Activated gamma-delta T cell (primary cell): ENCODE data around the gene ANKRD13B.
"Not testable (repeated sequence)": the region's sequence is repeated elsewhere in the genome, so short reads cannot be mapped to it uniquely, and the experiment has no call there.

Experiments used
- DNase-seq: peaks from one replicate; lab custom pipeline; 2025; lab: John Stamatoyannopoulos, UW

ANKRD13B gene

GRCh38 chr17:29642171-29642611 is 49.3 kb downstream of the ANKRD13B start:
- no peak for DNase-seq

- no peak for DNase-seq
Observed at GRCh38 chr17:29643817-29644160, 50.9 kb downstream of the ANKRD13B start.

DNA sequence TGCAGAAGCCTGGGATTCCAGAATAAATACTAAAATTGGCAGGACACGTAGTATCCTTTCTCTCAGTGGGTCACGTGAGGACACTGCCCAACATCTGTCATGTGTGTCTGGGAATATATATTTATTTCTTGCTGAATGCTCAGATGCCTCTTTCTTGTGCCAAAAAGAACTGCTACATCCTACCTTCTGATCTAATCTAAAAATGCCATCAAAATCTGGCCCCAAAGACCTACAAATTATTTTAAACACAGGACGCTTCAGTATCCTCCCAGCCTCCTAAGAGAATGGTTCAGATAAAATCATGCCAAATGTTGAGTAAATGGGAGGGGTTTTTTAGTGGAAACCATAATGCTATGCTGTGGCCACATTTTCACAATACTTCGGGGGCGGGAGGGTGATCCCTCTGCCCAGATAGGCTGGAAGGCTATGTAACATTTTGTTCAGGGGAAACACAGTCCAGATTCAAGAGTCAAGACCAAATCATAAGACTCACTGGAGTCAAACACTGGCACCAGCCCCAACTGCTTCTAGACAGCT is 52.7 kb downstream of the ANKRD13B start:
- no peak for DNase-seq

DNA sequence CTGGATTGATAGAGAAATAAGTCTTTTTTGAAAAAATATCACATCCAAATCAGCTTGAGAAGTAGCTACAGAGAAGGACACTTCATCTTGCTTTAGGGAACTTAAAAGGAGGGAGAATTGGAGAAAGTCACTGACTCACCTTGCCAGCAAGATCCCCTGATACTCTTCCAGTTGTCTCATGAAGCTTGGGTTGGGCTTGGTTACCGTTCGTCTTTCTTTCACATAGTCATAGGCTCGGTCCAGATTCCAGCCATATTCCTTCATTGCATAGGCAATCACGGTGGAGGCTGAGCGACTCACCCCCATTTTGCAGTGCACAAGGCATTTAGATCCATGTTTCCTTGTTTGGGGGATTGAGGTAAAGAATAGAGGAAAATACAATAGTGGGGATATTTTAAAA is 55.1 kb downstream of the ANKRD13B start:
- DNase-seq, result no peak

DNA sequence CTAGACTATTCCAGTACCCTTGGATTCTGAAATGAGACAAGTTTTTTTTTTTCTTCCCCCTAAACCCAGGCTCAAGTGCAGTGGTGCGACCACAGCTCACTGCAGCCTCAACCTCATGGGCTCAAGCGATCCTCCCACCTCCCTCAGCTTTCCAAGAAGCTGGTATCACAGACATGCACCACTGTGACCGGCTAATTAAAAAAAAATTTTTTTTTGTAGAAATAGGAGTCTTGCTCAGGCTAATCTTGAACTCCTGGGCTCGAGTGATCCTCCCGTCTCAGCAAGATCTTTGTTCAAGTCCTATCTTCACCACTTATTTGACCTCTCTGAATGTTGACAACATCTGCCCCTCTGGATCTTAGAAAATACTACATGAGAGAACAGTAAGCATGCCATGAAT is 56.4 kb downstream of the ANKRD13B start:
- DNase-seq, result no peak

GRCh38 chr17:29650396-29650795 is 57.5 kb downstream of the ANKRD13B start:
- DNase-seq, result no peak

DNA sequence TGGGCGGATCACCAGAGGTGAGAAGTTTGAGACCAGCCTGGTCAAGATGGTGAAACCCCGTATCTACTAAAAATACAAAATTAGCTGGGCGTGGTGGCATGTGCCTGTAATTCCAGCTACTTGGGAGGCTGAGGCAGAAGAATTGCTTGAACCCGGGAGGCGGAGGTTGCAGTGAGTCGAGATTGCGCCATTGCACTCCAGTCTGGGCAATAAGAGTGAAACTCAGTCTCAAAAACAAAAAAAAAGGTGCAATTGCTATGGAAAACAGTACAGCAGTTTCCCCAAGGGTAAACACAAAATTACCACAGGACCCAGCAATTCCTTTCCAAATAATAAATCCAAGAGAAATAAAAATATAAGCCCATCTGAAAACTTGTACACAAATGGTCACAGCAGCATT is 59.0 kb downstream of the ANKRD13B start:
- DNase-seq, result not testable (repeated sequence)

- no peak for DNase-seq
Observed at GRCh38 chr17:29652976-29653375, 60.0 kb downstream of the ANKRD13B start.

DNA sequence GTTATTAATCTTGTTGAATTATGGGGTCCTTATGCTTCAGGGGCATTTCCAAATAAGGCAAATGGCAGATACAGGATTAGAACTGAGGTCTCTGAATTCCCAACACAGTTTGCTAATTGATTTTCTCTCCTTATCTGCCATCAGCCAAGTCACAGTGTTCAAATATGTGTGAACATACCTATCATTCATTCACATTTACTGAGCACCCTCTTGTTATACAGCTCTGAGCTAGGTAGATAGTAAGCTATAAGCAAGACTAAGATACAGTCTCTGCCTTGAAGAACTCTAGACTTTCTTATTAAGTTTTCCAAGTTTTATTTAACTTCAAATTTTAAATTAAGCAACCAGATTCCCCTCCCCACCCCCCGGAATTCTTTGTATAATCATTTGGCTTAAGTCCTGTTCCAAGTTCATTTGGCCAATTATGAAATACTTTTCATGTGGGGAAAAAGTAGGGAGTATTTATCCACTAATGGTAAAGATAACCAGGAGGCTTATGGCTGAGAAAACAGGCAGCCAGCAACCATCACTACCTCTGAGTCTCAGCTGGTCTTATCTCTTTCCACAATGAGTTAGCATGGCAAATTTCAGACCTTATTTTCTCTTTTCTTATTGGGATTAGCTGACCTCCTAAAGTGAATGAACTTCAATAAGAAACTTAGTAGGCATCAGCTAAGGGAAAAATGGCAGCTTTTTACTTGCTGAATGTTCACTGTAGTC is 61.2 kb downstream of the ANKRD13B start:
- DNase-seq, result no peak

DNA sequence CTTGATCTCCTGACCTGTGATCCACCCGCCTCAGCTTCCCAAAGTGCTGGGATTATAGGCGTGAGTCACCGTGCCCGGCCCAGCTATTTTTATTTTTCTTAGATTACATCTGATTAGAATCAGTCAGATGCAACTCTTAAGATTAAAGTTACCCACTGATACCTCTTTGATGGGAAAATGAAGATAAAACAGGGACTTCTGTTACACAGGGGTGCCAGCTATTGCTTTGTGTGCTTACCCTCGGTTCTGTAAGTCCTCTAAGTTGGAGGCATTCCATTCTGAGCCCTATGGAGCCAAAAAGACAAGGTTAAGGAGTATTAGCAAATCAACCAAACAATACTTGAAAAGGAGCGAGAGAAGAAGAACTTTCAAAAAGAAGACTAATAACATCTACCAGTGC is 62.4 kb downstream of the ANKRD13B start:
- no peak for DNase-seq

- DNase-seq, result no peak
Observed at GRCh38 chr17:29659155-29659554, 66.2 kb downstream of the ANKRD13B start.

DNA sequence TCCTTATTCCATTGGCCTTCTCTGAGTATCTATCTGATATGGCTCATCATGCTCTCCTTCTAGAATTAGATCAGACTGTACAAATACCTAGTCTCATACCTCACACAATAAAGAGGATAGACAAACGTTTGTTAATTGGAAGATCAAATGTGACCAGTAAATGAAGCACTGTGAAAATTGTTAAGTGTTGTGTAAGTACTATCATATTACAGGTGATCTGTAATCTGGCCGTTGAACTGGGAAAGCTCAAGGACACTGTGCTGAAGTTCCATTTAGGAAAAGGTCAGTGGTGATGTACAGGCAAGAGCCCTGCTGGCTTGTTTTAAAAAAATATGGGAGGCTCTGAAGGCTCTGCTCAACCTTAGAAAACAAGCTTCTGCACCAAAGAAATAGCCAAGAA is 68.3 kb downstream of the ANKRD13B start:
- no peak for DNase-seq

DNA sequence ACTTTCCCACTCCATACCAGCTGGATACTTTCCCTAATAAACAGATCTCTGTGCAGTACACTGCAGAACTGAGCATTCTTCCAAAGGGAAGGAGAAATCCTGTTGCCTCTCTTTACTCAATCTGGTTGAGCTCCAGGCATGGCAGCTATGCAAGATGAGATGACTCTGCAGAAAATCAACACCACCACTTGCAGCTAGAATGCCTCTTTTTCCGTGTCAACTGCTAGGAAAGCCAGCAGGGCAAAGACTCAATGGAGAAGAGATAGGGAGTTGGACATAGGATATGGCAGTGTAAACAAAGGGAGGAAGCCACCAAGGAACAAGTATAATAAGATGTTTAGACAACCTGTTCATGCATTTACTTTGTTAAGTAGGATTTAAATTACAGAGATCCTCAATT is 70.2 kb downstream of the ANKRD13B start:
- no peak for DNase-seq
